HG02840 (cell line): ENCODE data around the gene RGPD5.
A peak's percentile ranks its signal among the peaks of the same experiment; 100 is the strongest.
"Not testable (repeated sequence)": the region's sequence is repeated elsewhere in the genome, so short reads cannot be mapped to it uniquely, and the experiment has no call there.

ENCODE experiments used
- ATAC-seq: cut with Tn5 transposase; IDR thresholded peaks from one replicate; pipeline ENCODE4 v1.9.1; 2021; ENCODE audit warnings: mild to moderate bottlenecking, moderate library complexity, moderate number of reproducible peaks; ENCODE audit not compliant: unreplicated experiment, low FRiP score

The RGPD5 gene

DNA sequence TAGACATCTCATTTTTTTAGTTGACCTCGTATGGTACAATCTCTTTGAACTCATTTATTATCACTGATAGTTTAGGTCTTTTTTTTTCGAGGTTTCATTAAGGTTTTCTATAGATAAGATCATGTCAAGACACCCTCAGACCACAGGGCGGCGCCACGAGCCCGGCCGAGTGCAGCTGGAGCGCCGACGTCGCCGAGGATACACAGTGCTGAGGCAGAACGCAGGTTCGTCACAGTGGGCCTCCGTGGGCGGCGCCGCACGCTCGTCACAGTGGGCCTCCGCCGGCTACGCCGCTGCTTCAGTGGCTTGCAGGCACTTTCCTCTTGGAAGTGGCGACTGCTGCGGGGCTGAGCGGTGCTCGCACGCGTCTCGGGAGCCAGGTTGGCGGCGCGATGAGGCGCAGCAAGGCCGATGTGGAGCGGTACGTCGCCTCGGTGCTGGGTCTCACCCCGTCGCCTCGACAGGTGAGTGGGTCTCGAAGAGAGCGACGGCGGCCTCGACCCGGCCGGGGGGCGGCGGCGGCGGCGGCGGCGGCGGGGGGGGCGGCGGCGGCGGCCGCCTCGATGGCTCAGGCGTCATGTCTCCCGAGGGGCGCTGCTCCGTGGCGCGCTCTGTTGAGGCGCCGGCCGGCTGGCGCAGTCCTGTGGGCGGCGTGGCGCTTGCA, at the start of gene RGPD5:
TSS of gene RGPD5 (plus strand) at position 232 of the 664 bp plus-strand sequence. CDS start at position 393, 161 bp downstream.
- ATAC-seq = peak; percentile 97

DNA sequence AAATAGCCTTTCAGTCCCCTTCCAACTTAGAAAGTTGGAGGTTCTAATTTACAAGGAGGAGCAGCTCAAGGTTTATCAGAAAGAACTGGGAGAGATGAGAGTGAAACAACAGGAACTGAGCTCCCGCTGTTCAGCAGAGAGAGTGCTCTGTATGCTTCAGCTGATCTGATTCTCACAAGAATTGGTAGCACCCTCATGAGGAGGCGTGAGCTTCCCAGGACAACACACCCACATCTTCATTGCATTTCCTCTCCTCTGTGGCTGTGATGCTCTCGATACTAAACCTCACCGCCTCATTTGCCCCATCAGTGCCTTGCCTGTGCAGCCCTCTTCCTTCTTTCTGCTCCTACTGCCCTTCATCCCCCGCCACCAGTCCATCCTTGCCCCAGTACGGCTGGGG, 42.5 kb upstream of the RGPD5 start:
- ATAC-seq = not testable (repeated sequence)

DNA sequence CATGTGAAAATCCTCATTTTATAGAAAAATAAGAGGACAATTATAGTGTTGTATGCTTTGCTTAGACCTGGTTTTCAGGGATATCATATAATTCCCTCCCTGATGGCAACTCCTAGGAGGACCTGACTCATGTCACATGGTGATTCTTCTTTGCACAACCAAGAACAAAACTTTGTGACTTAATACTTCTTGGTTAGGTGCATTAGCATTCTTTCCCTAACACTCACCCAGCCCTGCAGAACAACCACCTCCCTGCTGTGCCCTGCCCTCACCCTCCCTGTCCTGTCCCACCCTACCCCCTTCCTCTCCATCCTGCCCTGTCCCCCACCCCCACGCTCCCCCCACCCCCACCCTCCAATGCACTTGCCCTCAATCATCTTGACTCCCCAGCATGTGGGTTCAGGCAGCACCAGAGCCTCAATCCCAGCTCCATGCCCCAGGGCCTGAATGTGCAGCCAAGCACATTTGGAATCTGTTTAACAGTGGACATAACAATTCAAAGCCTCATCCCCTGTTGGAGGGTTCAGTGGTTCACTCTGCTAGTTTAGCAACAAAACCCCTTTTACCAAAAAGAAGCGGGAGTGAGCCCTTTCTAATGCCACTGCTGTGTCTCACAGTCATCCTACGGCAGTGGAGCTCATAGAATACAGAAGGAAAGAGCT, 36.8 kb upstream of the RGPD5 start:
- ATAC-seq = not testable (repeated sequence)

DNA sequence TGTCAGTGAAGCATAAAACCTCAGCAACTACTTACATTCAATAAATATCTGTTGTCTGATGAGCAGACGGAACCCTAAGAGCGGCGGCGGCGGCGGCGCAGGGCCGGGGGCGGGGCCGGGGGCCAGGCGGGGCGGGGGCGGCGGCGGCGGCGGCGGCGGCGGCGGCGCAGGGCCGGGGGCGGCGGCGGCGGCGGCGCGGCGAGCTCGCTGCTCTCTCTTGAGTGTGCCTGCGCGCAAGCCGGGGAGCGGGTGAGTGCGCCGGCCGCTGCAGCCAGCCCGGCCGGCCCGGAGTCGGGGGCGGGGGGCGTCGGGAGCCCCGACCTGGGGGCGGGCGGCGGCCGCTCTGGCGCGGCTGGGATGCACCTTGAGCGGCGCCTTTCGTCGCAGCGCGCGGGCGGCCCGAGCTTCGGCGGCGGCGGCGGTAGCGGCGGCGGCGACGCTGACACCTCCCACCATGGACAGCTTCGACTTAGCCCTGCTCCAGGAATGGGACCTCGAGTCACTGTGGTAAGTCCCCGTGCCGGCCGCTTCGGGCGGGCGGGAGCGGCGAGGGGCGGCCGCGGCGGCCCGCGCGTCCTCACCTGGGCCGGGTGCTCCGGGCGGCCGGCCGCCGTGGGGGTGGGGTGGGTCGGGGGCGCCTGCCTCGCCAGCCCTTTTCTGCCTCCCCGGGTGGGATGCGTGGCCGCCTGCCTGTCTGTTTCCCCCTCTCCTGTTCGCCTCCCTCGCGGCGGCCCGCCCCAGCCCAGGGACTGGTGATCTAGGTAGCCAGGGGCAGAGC, 33.7 kb upstream of the RGPD5 start:
- ATAC-seq = not testable (repeated sequence)

DNA sequence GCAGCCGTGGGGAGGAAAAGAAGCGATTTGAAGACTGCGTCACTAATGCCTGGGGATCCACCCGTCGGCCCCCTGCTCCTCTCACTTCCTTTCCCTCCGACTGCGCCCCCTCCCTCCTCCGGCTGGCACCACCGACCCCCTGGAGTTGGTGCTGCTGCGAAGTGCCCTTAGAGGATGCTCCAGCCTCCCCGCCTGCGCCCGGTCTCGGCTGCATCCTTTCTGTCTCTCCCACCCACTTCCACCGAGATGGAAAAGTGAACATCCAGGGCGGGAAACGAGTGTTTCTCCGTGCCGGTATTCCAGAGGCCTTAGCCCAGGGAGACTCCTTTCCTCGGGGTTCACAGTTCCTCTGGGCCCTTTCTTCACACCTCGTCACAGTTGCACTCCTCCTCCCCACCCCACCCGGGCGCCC, 33.1 kb upstream of the RGPD5 start:
- ATAC-seq = not testable (repeated sequence)

DNA sequence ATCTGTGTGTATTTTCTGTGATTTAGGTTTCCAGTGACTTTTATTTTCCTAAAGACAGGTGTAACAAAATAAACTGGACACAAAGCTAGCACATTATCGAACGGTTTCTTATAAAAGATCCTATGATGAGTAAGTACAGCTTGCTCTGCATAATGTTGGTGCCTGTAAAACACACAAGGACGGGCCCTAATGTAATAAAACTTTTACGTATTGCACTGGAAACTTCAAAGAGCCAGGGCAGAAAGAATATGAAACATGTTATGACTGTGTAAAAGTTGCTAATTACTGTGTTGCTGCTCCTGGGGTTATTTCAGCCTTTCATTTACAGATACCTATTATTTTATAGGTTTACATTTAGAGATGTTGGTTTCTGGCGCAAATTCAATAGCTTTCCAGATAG, 32.1 kb upstream of the RGPD5 start:
- not testable (repeated sequence) for ATAC-seq

DNA sequence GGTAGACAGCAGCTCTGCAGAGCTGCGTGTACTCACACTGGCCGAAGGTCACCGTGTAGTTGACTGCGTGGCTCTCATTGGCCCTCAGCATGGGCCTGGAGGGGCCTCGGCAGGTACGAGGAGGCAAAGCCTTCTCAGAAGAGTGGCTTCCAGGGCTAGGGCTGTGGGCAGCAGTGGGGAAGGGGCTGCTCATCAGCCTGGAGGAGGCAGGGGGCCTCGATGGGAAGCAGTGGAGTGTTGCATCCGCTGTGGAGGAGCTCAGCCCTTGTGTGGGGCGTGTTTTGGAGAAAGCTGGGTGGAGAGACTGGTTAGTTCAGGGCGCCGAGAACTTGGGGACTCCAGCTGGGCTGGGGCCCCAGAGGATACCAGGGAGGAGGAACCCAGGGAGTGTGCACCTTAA, 28.0 kb upstream of the RGPD5 start:
- ATAC-seq = not testable (repeated sequence)

DNA sequence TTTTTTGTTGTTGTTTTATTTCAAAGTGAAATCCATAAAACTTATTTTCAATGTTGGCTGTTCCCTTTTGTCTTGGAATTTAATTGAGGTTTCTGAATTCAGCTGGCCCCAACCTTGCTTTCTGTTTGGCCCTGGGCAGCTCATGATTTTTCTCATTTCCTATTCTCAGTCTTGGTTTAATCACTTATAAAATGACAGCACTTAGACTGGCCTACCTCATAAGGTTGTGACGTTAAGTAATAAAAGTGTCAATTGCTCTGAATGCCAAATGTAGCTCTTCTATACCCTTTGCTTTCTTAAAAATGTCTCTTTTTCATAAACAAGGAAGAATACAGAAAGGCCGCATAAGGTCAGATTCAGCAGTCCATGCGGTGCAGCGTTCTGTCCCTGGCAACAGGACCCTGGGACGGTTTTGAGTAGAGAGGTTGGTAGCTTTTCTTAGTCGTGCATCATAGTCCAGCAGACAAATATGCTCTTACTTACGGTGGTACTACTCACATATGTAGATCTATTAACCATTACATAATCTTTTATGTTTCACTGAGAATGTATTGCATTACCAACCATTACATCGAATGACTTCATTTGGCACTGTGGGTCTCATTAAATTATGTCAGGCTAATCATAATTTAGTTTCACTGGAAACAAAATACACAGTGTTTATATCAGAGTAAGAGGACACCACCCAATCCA, 27.1 kb upstream of the RGPD5 start:
- not testable (repeated sequence) for ATAC-seq

DNA sequence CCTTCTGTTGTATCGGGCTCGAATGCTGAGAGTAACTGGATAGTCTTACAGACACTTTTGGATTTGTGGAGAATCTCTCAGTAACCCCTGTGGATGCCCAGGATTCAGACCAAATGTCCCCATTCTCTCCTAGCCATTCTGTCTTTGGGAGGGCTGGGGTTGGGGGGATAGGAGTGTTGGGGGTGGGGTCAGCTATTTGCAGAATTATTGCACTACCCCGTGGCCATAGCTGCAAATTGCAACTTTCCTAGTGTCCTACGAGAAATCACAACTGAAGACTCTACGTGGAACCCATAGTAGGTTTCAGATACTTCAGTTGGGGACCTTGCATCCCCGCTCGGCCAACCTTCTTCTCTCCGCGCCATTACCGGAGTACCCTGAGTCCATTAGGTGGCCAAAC, 25.2 kb upstream of the RGPD5 start:
- ATAC-seq = not testable (repeated sequence)

DNA sequence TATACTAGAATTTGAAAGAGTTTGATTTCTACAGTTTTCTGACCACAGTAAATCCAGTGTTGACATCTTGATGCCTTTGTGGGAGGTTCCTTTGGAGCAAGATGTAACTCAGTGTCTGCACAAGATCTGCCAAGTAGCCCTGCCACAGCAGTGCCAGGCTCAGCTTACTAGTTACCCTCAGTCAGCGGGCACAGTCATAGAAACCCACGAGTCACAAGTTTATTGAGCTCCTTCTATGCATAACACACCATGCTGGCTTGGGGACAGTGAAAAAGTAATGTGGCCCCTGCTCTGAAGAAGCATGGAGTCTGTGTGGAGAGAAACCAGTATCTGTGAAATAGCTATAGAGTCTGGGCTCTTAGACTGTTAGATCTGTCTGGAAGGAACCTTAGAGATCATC, 15.0 kb upstream of the RGPD5 start:
- not testable (repeated sequence) for ATAC-seq

DNA sequence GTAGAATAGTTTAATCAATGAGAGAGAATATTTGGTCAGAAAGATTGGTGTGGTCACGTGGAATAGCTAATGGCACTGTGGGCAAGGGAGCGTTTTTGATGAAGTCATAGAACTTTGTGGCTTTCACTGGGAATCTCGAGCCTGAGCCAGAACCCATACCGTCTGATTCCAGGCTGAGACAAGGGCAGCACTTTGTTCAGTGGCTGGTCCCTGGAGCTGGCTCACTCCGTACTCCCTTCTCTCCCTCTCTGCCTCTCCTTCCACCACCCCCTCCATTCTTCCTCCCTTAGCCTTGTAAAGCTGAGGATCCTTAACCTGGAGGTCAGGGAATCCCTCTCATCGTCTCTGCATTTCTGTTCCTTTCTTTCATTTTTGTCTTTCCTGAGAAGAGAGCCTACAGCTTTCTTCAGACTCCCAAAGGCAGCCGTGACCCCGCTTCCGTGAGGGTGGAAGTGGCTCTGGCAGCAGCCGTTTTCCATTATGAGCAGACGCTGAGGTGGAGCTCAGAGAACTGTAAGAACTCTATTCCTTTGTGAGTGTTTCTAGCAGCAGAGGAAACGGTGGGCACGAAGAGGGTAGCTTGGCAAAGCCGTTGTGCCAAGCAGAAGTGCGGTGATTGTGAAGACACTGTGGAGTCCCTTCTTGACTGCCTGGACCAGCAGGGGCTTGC, 12.8 kb upstream of the RGPD5 start:
- not testable (repeated sequence) for ATAC-seq

DNA sequence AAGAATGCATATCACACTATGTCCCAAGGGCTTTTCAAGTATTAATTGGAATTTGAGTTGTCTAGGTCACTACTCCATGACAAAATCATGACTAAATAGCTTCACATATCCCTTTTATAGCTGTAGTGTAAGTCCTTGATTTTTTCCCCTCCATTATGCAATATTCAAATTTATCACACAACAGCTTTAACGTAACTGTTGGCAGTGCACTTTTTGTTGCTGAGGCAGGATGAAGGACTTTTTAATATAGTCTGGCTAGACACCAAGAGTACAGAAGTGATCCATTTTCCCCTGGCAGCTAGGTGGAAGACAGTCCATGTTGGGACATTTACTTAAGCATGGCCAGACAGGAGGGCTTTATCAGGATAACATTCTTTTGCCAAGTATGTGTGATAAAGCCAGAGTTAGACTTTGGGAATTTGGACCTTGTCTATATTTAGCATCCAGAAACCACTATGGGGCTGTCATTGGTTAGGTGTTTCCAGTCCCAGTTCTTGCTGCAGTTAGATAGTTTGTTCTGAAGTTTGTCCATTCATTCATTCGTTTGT, 11.6 kb upstream of the RGPD5 start:
- not testable (repeated sequence) for ATAC-seq

DNA sequence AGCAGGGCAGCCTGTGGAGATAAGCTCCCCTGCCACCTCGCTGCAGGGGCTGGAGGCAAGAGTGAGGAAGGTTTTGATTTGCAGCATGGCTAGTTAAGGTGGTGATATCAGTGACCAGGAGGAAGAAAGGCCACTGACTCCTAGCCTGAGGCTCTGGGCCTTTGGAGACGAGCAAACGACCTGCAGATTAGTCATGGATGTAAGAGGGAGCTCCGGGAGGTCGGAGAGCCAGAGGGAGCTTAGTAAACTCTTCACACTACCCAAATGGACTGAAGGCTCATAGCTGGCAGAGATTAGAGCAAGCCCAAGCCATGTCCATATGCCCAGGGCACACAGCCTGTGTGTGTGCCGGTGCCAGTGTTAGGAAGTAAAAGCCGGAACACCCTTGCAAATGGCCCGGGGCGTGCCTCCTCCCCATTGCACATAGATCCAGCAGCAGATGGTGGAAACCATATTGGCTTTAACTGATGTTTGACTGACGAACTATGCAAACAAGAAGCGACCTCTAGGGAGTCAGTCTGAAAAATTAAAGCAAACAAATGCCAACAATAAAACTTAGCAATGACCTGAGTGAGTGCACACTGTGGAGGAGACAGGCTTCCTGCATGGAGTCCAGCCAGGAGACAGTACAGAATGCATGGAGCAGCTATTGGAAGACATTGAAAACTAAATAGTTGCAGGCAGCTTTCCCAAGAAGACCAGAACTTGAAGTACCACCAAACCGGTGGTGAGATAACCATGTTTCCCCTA, 2.4 kb upstream of the RGPD5 start:
- ATAC-seq = not testable (repeated sequence)

DNA sequence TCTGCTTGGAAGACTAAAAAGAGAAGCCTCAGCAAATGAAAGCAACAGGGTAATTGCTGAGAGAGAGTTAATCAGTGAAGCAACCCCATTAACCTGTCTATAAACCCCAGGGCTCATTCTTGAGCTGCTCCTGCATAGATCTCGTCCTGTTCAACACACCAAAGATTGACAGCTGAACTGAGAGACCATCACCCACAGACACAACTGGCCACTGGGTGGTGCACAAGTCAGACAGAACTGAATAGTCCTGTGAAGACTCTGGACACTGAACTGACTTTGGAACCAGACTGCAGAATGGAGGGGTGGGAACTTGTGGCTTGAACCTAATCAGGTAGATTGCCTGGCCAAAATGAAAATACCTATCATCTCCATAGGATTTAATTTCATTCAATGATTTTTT, 1.4 kb upstream of the RGPD5 start:
- ATAC-seq = not testable (repeated sequence)

DNA sequence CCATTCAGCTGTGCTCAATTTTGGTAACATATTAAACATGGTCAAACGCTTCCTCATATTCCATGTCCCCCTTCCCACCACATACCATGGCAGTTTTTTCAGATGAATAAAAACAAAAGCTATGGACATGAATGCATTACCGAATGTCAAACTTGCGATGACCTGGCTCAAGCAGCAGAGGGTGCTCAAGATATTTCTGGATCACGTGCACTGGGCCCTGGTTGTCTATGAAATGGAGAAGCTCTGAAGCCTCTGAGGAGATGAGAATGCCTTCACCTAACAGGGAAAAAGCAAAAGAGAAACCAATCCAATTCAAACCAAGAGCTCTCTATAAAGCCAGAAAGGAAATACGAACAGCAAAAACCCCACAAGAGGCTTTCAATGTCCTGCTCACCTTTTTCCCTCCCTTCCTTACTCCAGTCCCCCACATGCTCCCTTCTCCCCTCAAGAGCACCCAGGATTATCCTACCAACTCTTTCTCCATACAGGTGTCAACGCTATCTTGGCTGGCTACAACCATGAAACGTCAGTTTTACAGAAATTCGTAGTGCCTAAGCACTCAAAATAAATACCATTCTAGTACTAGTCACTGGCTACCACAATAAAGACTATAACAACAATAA, 77.1 kb downstream of the RGPD5 start:
- peak; percentile 68 for ATAC-seq

DNA sequence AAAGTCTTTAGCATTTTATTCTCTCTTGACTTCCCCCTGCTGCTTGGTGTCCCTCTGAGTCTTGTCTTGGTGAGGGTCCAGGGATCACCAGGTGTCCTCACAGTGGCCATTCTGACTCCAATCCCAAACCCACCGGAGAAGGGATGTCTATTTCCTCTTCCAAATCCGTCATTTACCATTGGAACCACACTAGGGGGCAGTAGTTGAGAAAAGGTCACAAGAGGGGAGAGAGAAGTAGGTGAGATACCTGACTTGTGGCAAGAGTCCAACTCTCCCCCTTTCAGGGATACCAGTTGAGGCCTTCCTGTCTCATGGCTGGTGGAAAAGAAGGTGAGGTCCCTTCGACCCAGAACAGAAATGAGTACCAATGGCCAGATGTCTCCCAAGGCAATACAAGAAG, 82.5 kb downstream of the RGPD5 start:
- not testable (repeated sequence) for ATAC-seq

DNA sequence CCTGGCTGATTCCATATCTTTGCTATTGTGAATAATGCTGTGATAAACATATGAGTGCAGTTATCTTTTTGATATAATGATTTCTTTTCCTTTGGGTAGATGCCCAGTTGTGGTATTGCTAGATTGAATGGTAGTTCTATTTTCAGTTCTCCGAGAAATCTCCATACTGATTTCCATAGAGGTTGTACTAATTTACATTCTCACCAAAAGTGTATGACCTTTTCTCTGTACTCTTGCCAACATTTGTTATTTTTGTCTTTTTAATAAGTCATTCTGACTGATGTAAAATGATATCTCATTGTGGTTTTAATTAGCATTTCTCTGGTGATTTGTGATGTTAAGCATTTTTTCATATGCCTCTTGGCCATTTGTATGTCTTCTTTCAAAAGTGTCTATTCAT, 88.0 kb downstream of the RGPD5 start:
- ATAC-seq = not testable (repeated sequence)

DNA sequence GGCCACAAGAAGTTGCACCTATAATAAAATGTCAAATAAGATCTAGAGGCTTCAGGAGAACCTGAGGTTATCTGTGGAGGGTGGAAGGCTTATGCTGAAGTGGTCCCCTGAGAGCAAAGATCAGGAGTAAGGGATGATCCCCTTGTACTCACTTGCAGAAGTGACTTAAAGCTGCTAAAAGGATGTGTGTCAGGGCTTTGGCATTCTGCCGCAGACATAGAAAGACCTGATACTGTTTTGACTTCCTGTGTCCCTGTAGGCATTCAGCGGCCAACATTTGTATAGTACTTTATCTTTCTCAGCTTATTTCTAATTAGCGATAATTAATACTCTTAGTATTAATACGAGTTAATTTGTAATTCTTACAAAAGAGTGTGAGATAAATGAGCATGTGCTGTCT, 94.3 kb downstream of the RGPD5 start:
- ATAC-seq = not testable (repeated sequence)

DNA sequence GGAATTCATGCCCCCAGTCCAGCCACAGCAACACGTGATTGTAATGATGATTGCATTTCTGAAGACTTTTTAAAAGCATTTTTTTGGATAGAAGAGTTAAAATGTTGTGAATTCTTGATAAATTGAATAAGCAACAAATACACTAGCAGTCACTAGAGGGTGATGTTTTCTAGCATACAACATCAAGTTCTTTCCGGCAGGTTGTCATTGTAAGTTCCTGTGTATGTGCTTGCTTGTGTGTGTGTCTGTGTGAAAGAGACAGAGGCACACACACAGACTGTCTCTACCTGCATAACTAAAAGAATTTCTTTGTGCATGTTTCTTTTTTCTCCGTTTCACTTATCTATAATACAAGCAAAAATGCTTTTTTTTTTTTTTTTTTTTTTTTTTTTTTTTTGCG, 95.8 kb downstream of the RGPD5 start:
- not testable (repeated sequence) for ATAC-seq
